Glutamatergic neuron (in vitro differentiated cells): ENCODE data around the gene SNX7. TPM values are rescaled to one million over a fixed set of nuclear protein-coding genes. Genes with fewer than 3 reads are reported as not detected.

Experiments used
- DNase-seq: peaks from one replicate; pipeline ENCODE4 v3.0.0; 2022
- H3K27ac Mint-ChIP-seq: one replicate; pipeline ENCODE4 v1.8.0; 2020; ENCODE audit warnings: mild to moderate bottlenecking, mixed read lengths, inconsistent platforms; ENCODE audit not compliant: unreplicated experiment
- H3K27me3 Mint-ChIP-seq: one replicate; pipeline ENCODE4 v1.8.0; 2020; ENCODE audit warnings: mild to moderate bottlenecking, moderate library complexity, mixed read lengths, inconsistent platforms; ENCODE audit not compliant: unreplicated experiment
- H3K36me3 Mint-ChIP-seq: one replicate; pipeline ENCODE4 v1.8.0; 2020; ENCODE audit warnings: mild to moderate bottlenecking, mixed read lengths, inconsistent platforms; ENCODE audit not compliant: unreplicated experiment
- H3K4me1 Mint-ChIP-seq: one replicate; pipeline ENCODE4 v1.8.0; 2020; ENCODE audit warnings: mild to moderate bottlenecking, low read depth, mixed read lengths, inconsistent platforms; ENCODE audit not compliant: unreplicated experiment
- H3K4me3 Mint-ChIP-seq: one replicate; pipeline ENCODE4 v1.8.0; 2020; ENCODE audit warnings: mild to moderate bottlenecking, mixed read lengths, inconsistent platforms; ENCODE audit not compliant: unreplicated experiment
- H3K9me3 Mint-ChIP-seq: one replicate; pipeline ENCODE4 v1.8.0; 2020; ENCODE audit warnings: mild to moderate bottlenecking, moderate library complexity, mixed read lengths, inconsistent platforms; ENCODE audit not compliant: unreplicated experiment
- CTCF ChIP-seq: fragments of 200-600 bp; sonication (generic); IDR thresholded peaks from one replicate; pipeline ENCODE4 v1.5.0; 2021; ENCODE audit not compliant: partially characterized antibody, unreplicated experiment
- long read RNA-seq: library from polyadenylated mRNA; unstranded; transcript quantifications from one replicate; pipeline ENCODE4 v2.0.0, GENCODE V29; 2020; ENCODE audit not compliant: unreplicated experiment
- total RNA-seq: library from RNA; stranded (reverse); fragmentation: NEBNext Ultra II Directional; extraction: Animal tissue kit (Norgen Biotek cat#: 25700); gene quantifications from one replicate; pipeline ENCODE4 v1.2.1, GENCODE V29; 2021; ENCODE audit not compliant: unreplicated experiment

The SNX7 gene
- total RNA-seq = 20.3 TPM
- long read RNA-seq, transcript SNX7-201 (9 exons, 1,734 nt) = major isoform, 17 of 25 reads
- long read RNA-seq, partial matches to known transcripts = 2 of 25 reads
- long read RNA-seq, other reads (novel, unspliced or antisense) = 5 of 25 reads

- peak; percentile 90 for DNase-seq
- no peak for TF ChIP-seq CTCF
- Mint-ChIP-seq H3K27ac (peak within 1 kb of the TSS; percentile 77), H3K36me3 (no peaks in the 10 kb centered on the region), H3K27me3 (peaks cover 3% of the 10 kb centered on the region), H3K4me1 (peaks cover 6% of the 10 kb centered on the region), H3K4me3 (peak within 1 kb of the TSS; percentile 98), H3K9me3 (no peaks in the 10 kb centered on the region)
These were observed at the start of gene SNX7 for GRCh38 chr1:98661544-98662355. TSS of gene SNX7 (plus strand) at chr1:98661721. CDS start at chr1:98661732, 11 bp downstream.

GRCh38 chr1:98637316-98637715 lies 24.2 kb upstream of the SNX7 start:
- Mint-ChIP-seq H3K4me3 (no peak overlapping the region), H3K9me3 (peaks cover 2% of the 10 kb centered on the region), H3K4me1 (no peaks in the 10 kb centered on the region), H3K27ac (no peak overlapping the region), H3K36me3 (no peaks in the 10 kb centered on the region), H3K27me3 (no peaks in the 10 kb centered on the region)
- TF ChIP-seq CTCF = no peak
- DNase-seq = no peak

GRCh38 chr1:98638185-98638584 lies 23.3 kb upstream of the SNX7 start:
- Mint-ChIP-seq H3K4me3 (no peak overlapping the region), H3K9me3 (peaks cover 2% of the 10 kb centered on the region), H3K36me3 (no peaks in the 10 kb centered on the region), H3K27me3 (no peaks in the 10 kb centered on the region), H3K27ac (no peak overlapping the region), H3K4me1 (no peaks in the 10 kb centered on the region)
- DNase-seq = no peak
- TF ChIP-seq CTCF = no peak

GRCh38 chr1:98644510-98644909 lies 17.0 kb upstream of the SNX7 start:
- DNase-seq = no peak
- Mint-ChIP-seq H3K27me3 (no peaks in the 10 kb centered on the region), H3K4me1 (no peaks in the 10 kb centered on the region), H3K27ac (no peak overlapping the region), H3K9me3 (peaks cover 7% of the 10 kb centered on the region), H3K4me3 (no peak overlapping the region), H3K36me3 (no peaks in the 10 kb centered on the region)
- no peak for TF ChIP-seq CTCF

GRCh38 chr1:98651116-98651632 lies 10.3 kb upstream of the SNX7 start:
- Mint-ChIP-seq H3K4me3 (no peak overlapping the region), H3K27me3 (no peaks in the 10 kb centered on the region), H3K4me1 (no peaks in the 10 kb centered on the region), H3K9me3 (peaks cover 8% of the 10 kb centered on the region), H3K36me3 (no peaks in the 10 kb centered on the region), H3K27ac (no peak overlapping the region)
- DNase-seq = peak; percentile 59
- no peak for TF ChIP-seq CTCF
